GM12865 (cell line): Measurements from ENCODE around the gene HOXD3.
A peak's percentile ranks its signal among the peaks of the same experiment; 100 is the strongest.

Experiments used
- DNase-seq: peaks from one replicate; pipeline ENCODE4 v3.0.0; 2010; ENCODE audit warnings: low read depth
- H3K4me3 ChIP-seq: 2 replicates; pipeline ENCODE4 v1.5.1; 2011; ENCODE audit warnings: mild to moderate bottlenecking, low read depth, low read length, control low read depth
- TF ChIP-seq, protein P1 (sequence below): IDR thresholded peaks from 2 replicates; pipeline ENCODE4 v1.5.1; 2011; ENCODE audit warnings: low read length, control low read depth, low read depth, inconsistent platforms; ENCODE audit not compliant: insufficient read depth; ENCODE audit errors: missing control alignments

The HOXD3 gene

DNA sequence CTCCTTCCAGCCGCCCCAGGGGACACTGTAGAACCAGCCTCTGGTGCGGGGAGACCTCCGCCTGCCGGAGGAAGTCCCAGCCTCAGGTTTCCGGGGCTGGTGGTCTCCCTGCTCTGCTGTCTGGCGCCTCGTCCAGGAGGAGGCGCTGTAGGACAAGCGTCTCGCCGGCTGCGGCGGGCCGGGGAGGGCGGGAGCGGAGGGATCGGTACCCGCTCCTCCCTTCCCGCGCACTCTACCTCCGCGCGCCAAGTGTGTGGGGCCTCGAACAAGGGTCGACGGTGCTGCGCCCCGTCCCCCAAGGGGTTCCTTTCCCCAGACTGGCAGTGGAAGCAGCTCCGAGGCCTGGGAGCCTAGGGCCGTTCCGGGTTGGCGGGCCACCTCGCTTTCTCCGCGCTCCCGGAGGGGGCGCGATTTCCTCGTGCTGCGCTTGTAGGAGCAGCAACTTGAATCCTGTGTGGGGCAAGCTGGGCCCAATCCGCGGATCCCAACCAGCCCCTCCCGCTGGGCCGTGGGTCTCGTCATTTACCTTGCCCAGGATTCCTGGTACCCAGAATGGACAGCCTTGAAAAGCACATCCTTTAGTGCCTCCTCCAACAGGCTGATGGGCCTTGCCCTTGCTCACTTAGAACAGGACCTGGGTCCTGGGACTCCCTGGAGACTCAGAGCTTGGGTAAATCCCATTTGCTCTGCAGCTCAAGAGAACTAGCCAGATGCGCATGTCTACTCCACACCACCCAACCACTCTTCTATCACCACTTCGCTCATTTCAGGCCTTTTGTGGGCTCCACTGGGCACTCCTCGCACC lies 16.4 kb upstream of the HOXD3 start:
- TF ChIP-seq, protein P1, sequence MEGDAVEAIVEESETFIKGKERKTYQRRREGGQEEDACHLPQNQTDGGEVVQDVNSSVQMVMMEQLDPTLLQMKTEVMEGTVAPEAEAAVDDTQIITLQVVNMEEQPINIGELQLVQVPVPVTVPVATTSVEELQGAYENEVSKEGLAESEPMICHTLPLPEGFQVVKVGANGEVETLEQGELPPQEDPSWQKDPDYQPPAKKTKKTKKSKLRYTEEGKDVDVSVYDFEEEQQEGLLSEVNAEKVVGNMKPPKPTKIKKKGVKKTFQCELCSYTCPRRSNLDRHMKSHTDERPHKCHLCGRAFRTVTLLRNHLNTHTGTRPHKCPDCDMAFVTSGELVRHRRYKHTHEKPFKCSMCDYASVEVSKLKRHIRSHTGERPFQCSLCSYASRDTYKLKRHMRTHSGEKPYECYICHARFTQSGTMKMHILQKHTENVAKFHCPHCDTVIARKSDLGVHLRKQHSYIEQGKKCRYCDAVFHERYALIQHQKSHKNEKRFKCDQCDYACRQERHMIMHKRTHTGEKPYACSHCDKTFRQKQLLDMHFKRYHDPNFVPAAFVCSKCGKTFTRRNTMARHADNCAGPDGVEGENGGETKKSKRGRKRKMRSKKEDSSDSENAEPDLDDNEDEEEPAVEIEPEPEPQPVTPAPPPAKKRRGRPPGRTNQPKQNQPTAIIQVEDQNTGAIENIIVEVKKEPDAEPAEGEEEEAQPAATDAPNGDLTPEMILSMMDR: peak; percentile 90
- peak overlapping the region; percentile 52 for H3K4me3 ChIP-seq
- DNase-seq: peak; percentile 84

DNA sequence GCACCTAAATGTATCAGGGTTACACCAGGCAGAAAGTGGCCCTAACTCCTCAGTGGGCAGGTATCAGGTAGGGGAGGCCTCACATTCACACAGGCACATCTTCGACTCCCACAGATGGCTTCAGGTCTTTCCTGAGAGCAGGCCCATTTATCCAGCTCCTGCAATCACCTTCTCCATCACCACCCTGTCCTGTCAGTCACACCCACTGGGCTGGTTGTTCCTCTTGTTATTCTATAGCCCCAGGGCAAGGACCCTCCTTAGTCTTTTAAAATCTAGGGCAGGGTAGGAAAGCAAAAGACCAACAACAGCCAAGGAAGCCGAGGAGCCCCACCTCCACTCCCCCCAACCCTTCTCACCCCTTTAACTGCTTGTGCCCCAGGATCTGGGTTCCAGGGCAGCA lies 14.8 kb upstream of the HOXD3 start:
- TF ChIP-seq, protein P1: no peak
- H3K4me3 ChIP-seq: no peak overlapping the region
- no peak for DNase-seq

DNA sequence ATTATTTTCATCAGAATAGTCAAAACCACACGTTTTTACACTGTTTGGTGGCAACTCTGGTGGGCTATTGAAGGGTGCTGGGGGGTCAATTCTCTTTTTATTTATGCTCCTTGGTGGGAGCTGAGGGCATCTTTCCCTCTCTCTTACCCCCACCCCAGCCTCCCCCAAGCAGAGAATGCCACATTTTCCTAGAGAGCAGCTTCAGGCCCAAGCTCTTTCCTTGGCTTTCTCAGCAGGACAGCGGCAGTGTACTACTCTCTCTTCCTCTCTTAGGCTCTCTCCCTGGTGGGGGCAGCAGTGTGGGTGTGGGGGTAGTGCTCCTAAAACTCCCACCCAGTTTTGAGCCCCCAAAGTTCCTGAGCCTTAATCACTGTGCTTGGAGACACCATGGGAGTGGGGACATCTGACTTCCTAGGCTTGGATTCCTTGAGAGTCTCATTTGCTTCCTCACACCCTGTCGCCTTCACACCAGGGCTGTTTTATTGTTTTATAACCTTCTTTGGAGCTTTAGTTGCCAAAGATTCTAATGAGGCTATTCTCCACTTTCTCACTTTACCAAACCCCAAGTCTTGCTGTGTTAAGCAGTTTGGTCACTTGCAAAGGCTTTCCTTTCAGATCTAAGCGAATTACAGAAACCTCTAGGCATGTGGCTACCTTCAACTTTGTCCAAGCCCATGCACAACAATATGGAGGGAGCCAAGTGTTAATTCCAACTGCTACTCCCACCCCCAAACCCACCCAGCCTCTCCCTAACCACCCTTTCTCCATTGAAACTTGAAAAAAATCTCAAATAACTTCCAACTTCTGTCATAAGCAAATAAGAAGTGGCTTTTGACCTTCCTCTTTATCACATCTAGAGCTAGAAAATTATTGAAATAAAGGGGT lies 11.8 kb upstream of the HOXD3 start:
- TF ChIP-seq, protein P1: no peak
- DNase-seq: no peak
- H3K4me3 ChIP-seq: no peak overlapping the region

DNA sequence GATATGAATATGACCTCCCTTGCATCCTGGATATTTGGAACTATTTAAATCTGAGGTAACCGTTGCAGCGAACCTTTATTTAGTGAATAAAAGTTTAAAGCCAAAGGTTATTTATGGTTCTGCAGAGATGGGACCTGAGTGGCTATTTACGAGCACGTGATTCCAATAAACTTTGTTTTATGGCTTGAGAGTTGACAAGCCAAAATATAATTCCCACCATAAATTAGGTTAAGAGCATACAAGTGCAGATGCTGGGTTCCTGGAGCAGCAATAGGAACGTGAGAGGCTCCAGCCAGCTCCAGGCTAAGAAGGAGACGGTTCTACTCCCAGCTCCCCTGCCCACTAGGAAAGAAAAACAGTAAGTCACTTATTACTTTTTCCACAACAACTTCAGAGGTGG lies 11.0 kb upstream of the HOXD3 start:
- DNase-seq: no peak
- H3K4me3 ChIP-seq: no peak overlapping the region
- TF ChIP-seq, protein P1: no peak

DNA sequence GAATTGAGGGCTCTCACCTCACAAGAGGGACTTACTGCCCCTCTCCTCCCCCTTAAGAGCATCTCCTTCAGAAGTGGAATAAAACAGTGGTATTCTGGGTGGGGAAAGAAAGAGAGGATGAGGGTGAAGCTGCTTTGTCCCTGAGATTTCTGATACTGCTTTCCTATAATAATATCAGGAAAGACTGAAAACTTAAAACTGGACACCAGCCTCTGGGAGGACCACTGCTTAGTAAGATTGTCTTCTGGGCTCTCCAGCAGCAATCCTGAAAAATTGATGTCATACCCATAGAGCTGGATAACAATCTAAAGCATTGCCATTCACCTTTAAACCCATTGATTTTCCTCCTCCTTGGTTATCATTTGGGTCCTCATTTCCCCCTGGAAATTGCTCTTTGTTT lies 10.5 kb upstream of the HOXD3 start:
- TF ChIP-seq, protein P1: no peak
- no peak for DNase-seq
- no peak overlapping the region for H3K4me3 ChIP-seq

DNA sequence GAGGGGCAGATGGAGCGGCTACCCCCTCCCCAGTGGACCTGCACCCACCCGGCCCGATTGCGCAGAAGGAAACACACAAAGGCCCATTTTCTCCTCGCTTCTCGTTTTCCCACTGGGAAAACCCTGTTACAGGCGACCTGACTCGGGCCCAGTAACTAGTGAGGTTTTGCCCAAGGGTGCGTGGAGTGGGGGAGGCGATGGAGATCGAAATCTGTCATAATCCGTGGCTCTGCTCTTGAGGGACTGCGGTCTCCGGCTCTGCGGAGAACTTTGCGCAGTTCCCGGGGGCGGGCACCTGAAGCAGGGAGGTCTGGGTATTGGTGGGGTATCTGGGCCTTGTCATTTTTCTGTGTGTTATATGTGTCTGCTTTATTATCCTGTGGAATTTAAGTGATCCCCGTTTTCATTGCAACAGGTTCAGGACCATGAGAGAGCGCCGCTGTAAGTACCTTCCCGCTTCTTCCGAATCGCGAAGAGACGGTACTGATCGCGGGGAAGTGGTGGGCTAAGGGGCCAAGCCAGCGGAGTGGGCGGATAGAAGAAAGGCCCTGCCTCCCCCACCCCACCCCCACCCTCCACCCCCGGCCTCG lies 9.8 kb upstream of the HOXD3 start:
- DNase-seq: no peak
- no peak overlapping the region for H3K4me3 ChIP-seq
- TF ChIP-seq, protein P1: no peak
